Measurements from ENCODE around the gene NOP53. TPM values are rescaled to one million over a fixed set of nuclear protein-coding genes. Genes with fewer than 3 reads are reported as not detected.
A peak's percentile ranks its signal among the peaks of the same experiment; 100 is the strongest.
"Not testable (repeated sequence)": the region's sequence is repeated elsewhere in the genome, so short reads cannot be mapped to it uniquely, and the experiment has no call there.

NOP53 gene
- polyA plus RNA-seq (2014; cell fraction: cytosol; rRNA removed) = 59.7 and 71.5 TPM in 2 replicates
- 51.6 and 76.7 TPM in 2 replicates for polyA plus RNA-seq (2014; cell fraction: nucleus; rRNA removed)

- DNase-seq (ENCODE audit: low spot score) = peak; percentile 92
These were observed at the start of gene NOP53 for GRCh38 chr19:47745010-47745901. Gene NOP53 (plus strand): TSS chr19:47745546. CDS start chr19:47745560, 14 bp downstream.

GRCh38 chr19:47696635-47697034 lies 48.7 kb upstream of the NOP53 start:
- no peak for DNase-seq (ENCODE audit: low spot score)

GRCh38 chr19:47697863-47698609 lies 47.3 kb upstream of the NOP53 start:
- peak; percentile 45 for DNase-seq (ENCODE audit: low spot score)

- DNase-seq (ENCODE audit: low spot score) = no peak
These were observed 46.6 kb upstream of the NOP53 start for GRCh38 chr19:47698631-47699359.

- DNase-seq (ENCODE audit: low spot score) = peak; percentile 29
These were observed 45.9 kb upstream of the NOP53 start for GRCh38 chr19:47699360-47699917.

- no peak for DNase-seq (ENCODE audit: low spot score)
These were observed 44.2 kb upstream of the NOP53 start for GRCh38 chr19:47700934-47701716.

GRCh38 chr19:47701717-47702552 lies 43.4 kb upstream of the NOP53 start:
- DNase-seq (ENCODE audit: low spot score) = no peak

- DNase-seq (ENCODE audit: low spot score) = no peak
These were observed 42.7 kb upstream of the NOP53 start for GRCh38 chr19:47702671-47703070.

GRCh38 chr19:47703301-47703700 lies 42.0 kb upstream of the NOP53 start:
- DNase-seq (ENCODE audit: low spot score) = no peak

GRCh38 chr19:47704024-47704423 lies 41.3 kb upstream of the NOP53 start:
- no peak for DNase-seq (ENCODE audit: low spot score)

GRCh38 chr19:47704656-47705055 lies 40.7 kb upstream of the NOP53 start:
- no peak for DNase-seq (ENCODE audit: low spot score)

GRCh38 chr19:47707135-47707925 lies 38.0 kb upstream of the NOP53 start:
- DNase-seq (ENCODE audit: low spot score) = peak; percentile 62

- DNase-seq (ENCODE audit: low spot score) = no peak
These were observed 33.6 kb upstream of the NOP53 start for GRCh38 chr19:47711652-47712242.

GRCh38 chr19:47713046-47714021 lies 32.0 kb upstream of the NOP53 start, which contains the start of gene EHD2:
Gene EHD2 (plus strand): TSS chr19:47713422. CDS start chr19:47716613, 3,191 bp downstream.
- DNase-seq (ENCODE audit: low spot score) = no peak

GRCh38 chr19:47714339-47714738 lies 31.0 kb upstream of the NOP53 start:
- DNase-seq (ENCODE audit: low spot score) = no peak

- DNase-seq (ENCODE audit: low spot score) = not testable (repeated sequence)
These were observed 30.5 kb upstream of the NOP53 start for GRCh38 chr19:47714855-47715254.
